Liver (tissue), 3 donors: ENCODE measurements around the gene APBB1IP.

ENCODE experiments used
- CTCF ChIP-seq: fragments of 150-350 bp; IDR thresholded peaks from 2 replicates; pipeline ENCODE4 v1.5.1; 2017; ENCODE audit warnings: improper control_type of control experiment, low read depth, low read length; ENCODE audit not compliant: missing input control
- EGR1 ChIP-seq, 2 donors: IDR thresholded peaks; 2 replicates each; pipeline ENCODE4 v1.6.1; 2016 to 2018; ENCODE audit warnings: antibody characterized with exemption in 2 of 2, low read depth in 2 of 2
- GABPA ChIP-seq, 2 donors: IDR thresholded peaks in 1 of 2; conservative IDR thresholded peaks in 1 of 2; 2 replicates each; pipeline ENCODE4 v1.6.1; 2016; ENCODE audit warnings: antibody characterized with exemption in 2 of 2, mild to moderate bottlenecking in 1 of 2, moderate library complexity in 1 of 2
- RXRA ChIP-seq, 2 donors: IDR thresholded peaks; 2 replicates each; pipeline ENCODE4 v1.6.1; 2017 to 2018; ENCODE audit warnings: antibody characterized with exemption in 2 of 2, mild to moderate bottlenecking in 1 of 2
- SP1 ChIP-seq: IDR thresholded peaks from 2 replicates; pipeline ENCODE4 v1.6.1; 2018; ENCODE audit warnings: antibody characterized with exemption, mild to moderate bottlenecking
- TAF1 ChIP-seq: conservative IDR thresholded peaks from 2 replicates; pipeline ENCODE4 v1.6.1; 2016; ENCODE audit warnings: antibody characterized with exemption, mild to moderate bottlenecking
- YY1 ChIP-seq: IDR thresholded peaks from 2 replicates; pipeline ENCODE4 v1.6.1; 2016; ENCODE audit warnings: antibody characterized with exemption, mild to moderate bottlenecking
- TF ChIP-seq, protein P1 (sequence below): IDR thresholded peaks from 2 replicates; pipeline ENCODE4 v1.6.1; 2016; ENCODE audit warnings: antibody characterized with exemption, mild to moderate bottlenecking
- donor health status: healthy.
- donor health status: healthy.

DNA sequence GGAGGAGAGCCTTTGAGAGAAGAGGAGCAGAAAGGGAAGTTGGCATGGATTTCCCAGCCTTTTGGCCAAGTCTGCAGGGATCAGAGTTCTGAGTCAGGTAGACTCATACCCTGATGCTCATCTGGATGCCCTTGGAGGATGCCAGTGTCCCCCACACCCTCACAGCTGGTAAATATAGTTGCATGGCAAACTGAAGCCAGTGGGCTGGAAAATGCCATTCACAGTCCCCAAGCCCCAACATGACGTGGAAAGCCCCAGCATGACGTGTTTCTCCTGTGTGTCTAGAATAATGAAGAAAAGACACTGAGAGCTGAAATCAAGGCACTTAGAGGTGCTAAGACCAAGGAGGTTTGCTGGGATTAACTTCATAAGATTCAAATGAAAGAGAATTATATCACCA, 24.8 kb upstream of the APBB1IP start:
- TF ChIP-seq CTCF, result no peak
- no peak for TF ChIP-seq EGR1 (IDR thresholded peaks at IDR 0.05; ENCODE audit: low read depth in 2 of 2)
- TF ChIP-seq GABPA (IDR thresholded peaks at IDR 0.05 in 1 of 2, conservative IDR thresholded peaks at IDR 0.05 in 1 of 2), result no peak
- TF ChIP-seq, protein P1, sequence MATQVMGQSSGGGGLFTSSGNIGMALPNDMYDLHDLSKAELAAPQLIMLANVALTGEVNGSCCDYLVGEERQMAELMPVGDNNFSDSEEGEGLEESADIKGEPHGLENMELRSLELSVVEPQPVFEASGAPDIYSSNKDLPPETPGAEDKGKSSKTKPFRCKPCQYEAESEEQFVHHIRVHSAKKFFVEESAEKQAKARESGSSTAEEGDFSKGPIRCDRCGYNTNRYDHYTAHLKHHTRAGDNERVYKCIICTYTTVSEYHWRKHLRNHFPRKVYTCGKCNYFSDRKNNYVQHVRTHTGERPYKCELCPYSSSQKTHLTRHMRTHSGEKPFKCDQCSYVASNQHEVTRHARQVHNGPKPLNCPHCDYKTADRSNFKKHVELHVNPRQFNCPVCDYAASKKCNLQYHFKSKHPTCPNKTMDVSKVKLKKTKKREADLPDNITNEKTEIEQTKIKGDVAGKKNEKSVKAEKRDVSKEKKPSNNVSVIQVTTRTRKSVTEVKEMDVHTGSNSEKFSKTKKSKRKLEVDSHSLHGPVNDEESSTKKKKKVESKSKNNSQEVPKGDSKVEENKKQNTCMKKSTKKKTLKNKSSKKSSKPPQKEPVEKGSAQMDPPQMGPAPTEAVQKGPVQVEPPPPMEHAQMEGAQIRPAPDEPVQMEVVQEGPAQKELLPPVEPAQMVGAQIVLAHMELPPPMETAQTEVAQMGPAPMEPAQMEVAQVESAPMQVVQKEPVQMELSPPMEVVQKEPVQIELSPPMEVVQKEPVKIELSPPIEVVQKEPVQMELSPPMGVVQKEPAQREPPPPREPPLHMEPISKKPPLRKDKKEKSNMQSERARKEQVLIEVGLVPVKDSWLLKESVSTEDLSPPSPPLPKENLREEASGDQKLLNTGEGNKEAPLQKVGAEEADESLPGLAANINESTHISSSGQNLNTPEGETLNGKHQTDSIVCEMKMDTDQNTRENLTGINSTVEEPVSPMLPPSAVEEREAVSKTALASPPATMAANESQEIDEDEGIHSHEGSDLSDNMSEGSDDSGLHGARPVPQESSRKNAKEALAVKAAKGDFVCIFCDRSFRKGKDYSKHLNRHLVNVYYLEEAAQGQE, result no peak
- no peak for TF ChIP-seq TAF1
- TF ChIP-seq YY1, result no peak
- TF ChIP-seq RXRA (IDR thresholded peaks at IDR 0.05), result no peak
- no peak for TF ChIP-seq SP1
